Measurements from ENCODE around the gene FLYWCH1. TPM values are rescaled to one million over a fixed set of nuclear protein-coding genes. Genes with fewer than 3 reads are reported as not detected.

The FLYWCH1 gene
- total and polyA plus RNA-seq, 2 donors (not counting 1 experiment from before 2014, with no cell fraction given) = 78.3 to 120 TPM

GRCh38 chr16:2867661-2867986 lies 44.1 kb upstream of the FLYWCH1 start:
- H2AFZ ChIP-seq (ENCODE audit: insufficient read depth, low read depth, low read length, poor library complexity, severe bottlenecking) = peak overlapping the region; percentile 91
- POLR2A ChIA-PET = interaction anchor here (0.5 to 1.4 kb wide), 6 partner anchors 15 to 1487 kb away, joined by 3 to 10 read pairs (median 4); partner anchors contain the start of genes ELOB and FLYWCH2
- H3K36me3 ChIP-seq (replicated peaks in 1 of 2; ENCODE audit: control extremely low read depth in 1 of 2, control insufficient read depth in 1 of 2, extremely low read depth in 1 of 2, insufficient read depth in 2 of 2, low read length in 1 of 2) = no peaks in the 10 kb centered on the region
- peaks cover 17% of the 10 kb centered on the region for H3K27me3 Mint-ChIP-seq
- DNase-seq (no peak), ATAC-seq (ENCODE audit: low read depth) (no peak)
- H3K4me2 ChIP-seq (replicated peaks; ENCODE audit: low read depth, low read length, poor library complexity, severe bottlenecking) = peak overlapping the region; percentile 92
- CTCF ChIA-PET = interaction anchor here (0.7 to 1.6 kb wide), 24 partner anchors 10 to 206 kb away, joined by 3 to 19 read pairs (median 4); partner anchors contain the start of genes FLYWCH1 and FLYWCH2
- no peaks in the 10 kb centered on the region for H4K20me1 ChIP-seq (ENCODE audit: control insufficient read depth, insufficient read depth, low read length, poor library complexity, severe bottlenecking)
- WGBS (ENCODE audit: insufficient coverage) = 14% methylated on average over 1 of the region's 8 CpGs
- intact Hi-C loops (cut with micrococcal nuclease) = loop anchor here (5.0 to 10.0 kb wide), 2 partner anchors 93 to 195 kb away; partner anchors contain the start of gene ELOB
- H3K4me1 ChIP-seq (ENCODE audit: control insufficient read depth in 2 of 2, insufficient read depth in 2 of 2, low read length in 2 of 2) = peaks cover 0 to 10% of the 10 kb centered on the region in 2 donors
- no peak for TF ChIP-seq CTCF (IDR thresholded peaks at IDR 0.05)
- no peak for TF ChIP-seq EZH2 (IDR thresholded peaks at IDR 0.05; ENCODE audit: borderline replicate concordance, insufficient read depth, low read depth, low read length, poor library complexity, severe bottlenecking)
- peak overlapping the region; percentile 47 to 83 (median 71) for H3K4me3 ChIP-seq (ENCODE audit: control extremely low read depth in 1 of 5, extremely low read depth in 1 of 5, insufficient read depth in 1 of 5, low read depth in 2 of 5, low read length in 4 of 5)
- H3K27me3 ChIP-seq (replicated peaks in 1 of 4; ENCODE audit: control extremely low read depth in 1 of 4, control insufficient read depth in 3 of 4, insufficient read depth in 4 of 4, low read length in 3 of 4) = peaks cover 0 to 3% (median 0%) of the 10 kb centered on the region in 4 experiments
- H3K4me3 Mint-ChIP-seq = peak overlapping the region; percentile 94
- peak overlapping the region; percentile 92 for H3K27ac Mint-ChIP-seq
- H3K9me3 ChIP-seq (ENCODE audit: control extremely low read depth in 1 of 3, control insufficient read depth in 2 of 3, insufficient read depth in 1 of 3, low read length in 2 of 3) = no peaks in the 10 kb centered on the region
- H3K9me3 Mint-ChIP-seq (ENCODE audit: insufficient read depth) = no peaks in the 10 kb centered on the region
- H3K4me1 Mint-ChIP-seq = peaks cover 9% of the 10 kb centered on the region
- peak overlapping the region; percentile 78 to 85 for H3K27ac ChIP-seq (ENCODE audit: low read length in 2 of 2)
- no peaks in the 10 kb centered on the region for H3K79me2 ChIP-seq (ENCODE audit: control insufficient read depth, insufficient read depth, low read length)
- H3K9ac ChIP-seq (ENCODE audit: low read length) = peak overlapping the region; percentile 77

All from B cell (primary cell).